GM20431 (cell line): ENCODE data around the gene PACSIN2.

Experiments
- in situ Hi-C: fragments of 300-500 bp; cut with MseI, MboI; formaldehyde crosslinking; loops from one replicate; pipeline ENCODE4 v1.15.0; 2020; ENCODE audit warnings: low sequenced_read_pairs; ENCODE audit not compliant: unreplicated experiment

Gene PACSIN2

DNA sequence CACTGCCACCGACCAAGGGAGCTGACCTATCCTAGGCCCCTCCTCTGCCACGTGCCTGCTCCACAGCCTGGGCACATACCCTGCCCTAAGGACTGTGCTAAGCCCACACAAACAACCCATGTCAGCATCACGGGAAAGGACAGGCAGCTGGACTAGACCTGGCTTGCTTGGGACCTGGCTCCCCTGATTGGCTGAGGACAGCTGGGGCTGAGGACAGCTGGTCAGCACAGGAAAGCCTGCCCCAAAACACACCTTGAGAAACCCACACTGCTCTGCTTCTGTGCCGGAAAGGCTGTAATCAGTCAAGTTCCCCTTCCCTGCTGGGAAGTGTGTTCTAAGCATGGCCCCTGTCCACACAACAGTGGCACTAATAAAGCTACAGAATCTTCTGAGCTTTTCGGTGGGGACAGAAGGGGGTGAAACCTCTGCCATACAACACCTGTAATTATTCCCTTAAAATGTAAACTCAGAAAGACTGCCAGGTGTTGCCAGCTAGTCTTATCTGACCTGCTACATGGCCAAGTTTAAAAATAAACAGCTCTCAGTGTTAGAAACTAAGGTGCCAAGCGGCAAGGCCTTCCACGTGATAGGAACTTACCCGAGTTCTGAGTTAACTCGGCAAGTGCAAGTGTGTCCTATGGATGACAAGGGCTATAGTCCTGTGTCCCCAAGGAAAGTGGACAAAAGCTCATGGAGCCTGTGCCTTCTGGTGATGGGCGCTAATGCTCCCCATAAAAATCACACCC lies 122.2 kb downstream of the PACSIN2 start:
- in situ Hi-C loops: no loop called here

DNA sequence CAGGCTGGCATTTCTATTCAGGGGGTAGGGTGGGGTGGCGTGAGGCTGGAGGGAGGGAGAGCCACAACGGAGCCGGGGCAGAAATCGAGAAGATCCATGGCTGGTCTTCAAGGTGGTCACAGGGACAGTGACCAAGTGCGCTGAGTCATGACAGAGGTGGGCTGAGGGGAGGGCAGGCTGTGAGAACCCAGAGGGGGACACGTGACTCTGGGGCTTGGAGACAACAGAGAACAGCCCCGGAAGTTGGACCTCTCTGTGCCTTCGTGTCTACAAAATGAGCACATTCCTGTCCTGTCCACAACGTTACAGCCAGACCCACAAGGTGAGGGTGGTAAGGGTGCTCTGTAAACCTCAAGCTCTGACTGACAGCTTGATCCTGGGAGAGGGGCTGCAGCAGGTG lies 122.8 kb downstream of the PACSIN2 start:
- in situ Hi-C loops: no loop called here

DNA sequence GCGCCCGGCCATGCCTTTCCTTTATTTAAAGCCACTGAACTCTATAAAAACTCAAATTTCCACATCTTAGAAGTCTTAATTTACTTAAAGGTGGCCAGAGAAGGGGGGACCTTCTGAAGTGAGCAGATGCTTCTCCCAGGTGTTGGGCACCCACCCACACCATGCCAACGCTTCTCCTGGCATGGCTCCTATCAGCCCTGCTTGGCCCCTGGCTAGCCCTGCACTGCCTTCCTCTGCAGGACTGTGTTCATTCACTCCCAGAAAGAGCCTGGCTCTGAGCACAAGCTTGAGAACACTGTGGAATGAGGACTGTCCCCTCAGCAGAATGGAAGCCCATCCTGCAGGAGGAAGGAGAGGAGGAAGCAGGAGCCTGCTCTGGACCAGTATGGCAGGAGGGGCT lies 123.3 kb downstream of the PACSIN2 start:
- in situ Hi-C loops: no loop called here

DNA sequence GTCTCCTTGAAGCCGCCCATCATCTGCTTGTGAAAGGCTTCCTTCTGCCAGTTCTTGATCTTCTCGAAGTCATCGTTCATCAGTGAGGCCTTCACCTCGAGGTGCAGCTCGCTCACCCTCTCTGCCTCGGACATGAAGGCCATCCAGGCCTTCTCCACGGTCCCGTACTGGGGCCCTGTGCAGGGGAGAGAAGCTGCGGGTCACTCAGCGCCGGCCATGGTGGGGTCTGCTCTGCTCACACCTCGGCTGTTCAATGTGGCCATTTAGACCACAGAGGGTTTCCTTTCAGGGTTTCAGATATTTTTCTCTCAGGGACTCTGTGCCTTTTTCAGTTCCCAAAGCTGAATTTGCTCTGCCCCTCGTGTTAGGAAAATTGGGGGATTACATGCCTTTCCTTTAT lies 123.9 kb downstream of the PACSIN2 start:
- in situ Hi-C loops: no loop called here

DNA sequence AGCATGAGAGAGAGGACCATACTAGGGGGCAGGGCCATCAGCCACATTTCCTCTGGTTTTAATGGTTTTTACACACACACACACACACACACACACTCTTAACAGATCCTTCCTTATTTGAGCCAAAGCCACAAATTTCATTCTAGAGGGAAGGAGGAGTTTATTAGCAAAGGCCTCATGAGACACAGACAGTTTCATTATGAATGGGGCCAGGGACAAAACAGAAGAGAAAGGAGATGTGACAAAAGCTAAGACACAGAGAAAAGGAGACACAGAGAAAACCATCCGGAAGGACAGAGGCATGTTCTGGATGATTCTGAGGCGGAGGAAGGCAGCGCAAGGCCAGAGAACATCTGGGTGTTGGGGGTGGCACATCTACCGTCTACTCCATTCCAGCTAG lies 125.6 kb downstream of the PACSIN2 start:
- in situ Hi-C loops: no loop called here

DNA sequence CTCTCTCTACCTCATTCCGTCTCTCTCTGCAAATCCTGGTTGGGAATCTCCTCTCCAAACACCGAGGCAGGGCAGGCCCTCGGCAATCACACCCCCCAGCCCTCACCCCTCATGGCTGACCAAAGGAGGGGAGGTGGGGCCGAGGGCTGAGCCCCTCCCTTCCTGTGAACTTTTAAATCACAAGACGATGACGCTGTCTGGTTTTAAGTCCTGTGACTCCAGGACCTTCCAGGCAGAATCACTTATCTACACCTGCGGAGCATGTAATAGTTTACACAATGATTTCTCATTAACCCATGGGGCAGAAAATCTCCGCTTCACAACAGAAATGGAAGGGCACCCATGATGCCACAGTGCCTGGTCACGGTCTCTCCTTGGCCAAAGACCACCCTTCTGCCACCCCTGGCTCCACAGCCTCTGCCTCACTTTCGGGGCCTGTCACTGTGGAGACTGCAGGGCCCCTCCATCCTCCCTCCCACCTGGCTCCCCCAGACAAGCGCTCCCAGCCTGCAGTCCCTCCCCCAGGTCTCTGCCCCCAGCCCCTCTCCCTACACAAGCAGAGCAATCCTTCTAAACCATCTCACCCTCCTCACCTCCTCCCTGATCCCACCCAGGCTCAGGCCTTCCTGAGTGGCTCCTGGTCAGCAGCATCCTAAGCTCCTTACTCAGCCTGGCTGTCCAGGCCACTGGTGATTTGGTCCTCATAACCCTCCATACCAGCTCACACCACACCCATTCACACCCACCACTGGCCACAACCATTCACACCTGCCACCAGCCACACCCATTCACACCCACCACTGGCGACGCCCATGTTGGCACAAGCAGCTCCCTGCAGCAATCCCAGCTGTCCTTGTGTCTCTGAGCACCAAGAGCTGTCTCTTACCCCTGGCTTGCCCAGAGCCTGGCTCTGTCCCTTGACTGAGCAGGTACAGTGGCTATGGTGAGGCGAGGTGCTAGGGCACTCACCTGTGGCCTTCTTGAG lies 127.1 kb downstream of the PACSIN2 start:
- in situ Hi-C loops: no loop called here

DNA sequence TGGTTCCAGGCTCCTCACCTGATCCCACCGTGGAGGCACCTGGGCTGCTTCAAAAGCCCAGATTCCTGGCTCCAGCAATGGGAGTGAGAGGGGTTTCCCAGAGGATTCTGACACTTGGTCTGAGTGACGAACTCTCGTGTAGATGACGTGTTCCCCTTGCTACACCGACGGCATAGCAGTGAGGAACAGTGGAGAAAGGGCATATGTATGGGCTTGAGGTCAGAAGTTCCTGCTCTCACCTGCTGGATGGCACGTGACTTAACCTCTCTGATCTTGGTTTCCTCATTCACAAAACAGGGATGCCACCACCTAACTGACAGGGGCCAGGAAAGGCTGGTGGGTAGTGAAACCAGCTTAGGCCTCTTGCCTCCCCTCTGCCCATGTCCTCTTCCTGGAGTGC lies 127.8 kb downstream of the PACSIN2 start:
- in situ Hi-C loops: no loop called here

DNA sequence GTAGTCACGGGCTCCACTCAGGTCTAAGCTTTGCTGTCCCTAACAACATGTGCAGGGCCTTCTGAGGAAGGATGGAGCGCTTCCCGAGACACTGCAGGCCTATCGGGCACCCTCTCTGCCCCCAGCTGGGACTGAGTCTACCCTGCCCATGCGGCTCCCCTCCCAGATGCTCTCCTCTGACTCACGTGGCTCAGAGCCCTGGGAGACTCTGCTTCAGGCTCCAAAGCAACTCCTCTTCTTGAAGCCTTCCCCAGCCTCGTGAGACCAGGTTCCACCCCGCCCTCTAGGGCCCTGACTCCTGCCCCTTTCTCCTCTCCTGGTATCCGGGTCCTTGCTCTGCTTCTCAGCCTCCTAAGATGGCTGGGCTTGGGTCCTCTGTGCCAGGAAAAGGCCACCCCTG lies 129.5 kb downstream of the PACSIN2 start:
- in situ Hi-C loops: no loop called here

DNA sequence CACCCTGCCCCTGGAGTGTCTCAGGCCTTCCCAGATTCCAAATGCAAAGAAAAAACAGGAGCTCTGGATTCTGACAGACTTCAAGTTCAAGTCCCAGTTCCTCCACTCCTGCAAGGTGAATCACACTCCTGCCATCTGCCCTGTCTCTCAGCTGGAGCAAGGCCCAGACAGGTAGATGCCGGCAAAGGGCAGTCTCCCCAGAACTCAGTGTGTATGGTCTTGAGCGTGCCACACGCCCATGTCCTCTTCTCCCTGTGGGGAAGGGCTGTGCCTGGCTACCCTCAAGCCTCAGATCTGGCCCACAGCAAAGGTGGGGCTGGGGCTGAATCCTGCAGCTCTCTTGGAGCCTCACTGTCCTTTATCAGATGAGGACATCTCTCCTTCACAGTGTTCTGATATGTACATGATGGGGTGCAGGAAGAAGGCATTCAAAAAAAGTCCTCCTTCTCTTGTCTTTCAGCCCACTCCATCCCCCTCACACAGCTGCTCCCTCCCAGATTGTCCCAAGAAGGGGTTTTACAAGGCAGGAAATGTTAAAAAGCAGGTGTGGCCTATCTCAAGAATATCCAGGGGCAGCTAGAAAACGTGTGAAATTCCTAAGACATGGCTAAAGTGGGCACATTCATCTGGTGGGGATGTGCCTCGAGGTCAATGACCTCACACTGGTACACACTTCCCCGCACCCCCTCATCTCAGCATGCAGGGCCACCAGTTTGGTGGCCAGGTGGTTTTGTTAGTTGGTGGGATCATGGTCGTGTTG lies 130.2 kb downstream of the PACSIN2 start:
- in situ Hi-C loops: no loop called here

DNA sequence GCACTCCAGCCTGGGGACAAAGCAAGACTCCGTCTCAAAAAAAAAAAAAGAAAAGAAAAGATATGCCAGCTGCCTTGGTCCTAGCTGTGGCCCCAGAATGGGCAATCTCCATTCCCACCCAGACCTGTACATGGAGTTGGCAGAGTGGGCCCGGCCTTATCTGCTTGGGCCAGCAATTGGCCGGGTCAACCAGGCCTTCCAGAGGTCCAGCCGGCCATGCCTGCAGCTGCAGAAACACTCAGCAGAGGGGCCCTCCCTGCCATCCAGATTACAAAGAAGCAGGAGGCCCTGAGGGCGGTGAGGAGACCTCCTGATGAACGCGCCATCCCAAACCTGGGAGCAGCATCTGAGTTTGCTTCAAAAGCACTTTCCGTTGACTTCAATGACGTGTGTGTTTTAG lies 131.0 kb downstream of the PACSIN2 start:
- in situ Hi-C loops: no loop called here

DNA sequence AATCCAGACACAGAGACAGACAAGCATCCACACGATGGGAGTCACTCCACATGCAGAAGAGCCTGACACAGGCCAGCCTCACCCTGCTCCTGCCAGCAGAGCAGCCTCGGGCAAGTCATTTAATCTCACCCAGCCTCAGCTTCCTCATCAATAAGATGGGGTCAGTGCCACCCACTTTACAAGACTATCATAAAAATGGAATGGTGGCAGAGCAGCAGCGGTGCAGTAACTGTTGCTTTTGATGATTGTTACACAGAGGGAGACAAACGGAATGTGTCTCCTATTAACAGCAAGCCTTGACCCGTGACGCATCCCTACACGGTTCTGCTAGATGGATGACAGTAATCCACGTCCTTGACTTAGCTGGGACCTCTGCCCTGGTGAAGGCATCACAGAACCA lies 131.8 kb downstream of the PACSIN2 start:
- in situ Hi-C loops: no loop called here

DNA sequence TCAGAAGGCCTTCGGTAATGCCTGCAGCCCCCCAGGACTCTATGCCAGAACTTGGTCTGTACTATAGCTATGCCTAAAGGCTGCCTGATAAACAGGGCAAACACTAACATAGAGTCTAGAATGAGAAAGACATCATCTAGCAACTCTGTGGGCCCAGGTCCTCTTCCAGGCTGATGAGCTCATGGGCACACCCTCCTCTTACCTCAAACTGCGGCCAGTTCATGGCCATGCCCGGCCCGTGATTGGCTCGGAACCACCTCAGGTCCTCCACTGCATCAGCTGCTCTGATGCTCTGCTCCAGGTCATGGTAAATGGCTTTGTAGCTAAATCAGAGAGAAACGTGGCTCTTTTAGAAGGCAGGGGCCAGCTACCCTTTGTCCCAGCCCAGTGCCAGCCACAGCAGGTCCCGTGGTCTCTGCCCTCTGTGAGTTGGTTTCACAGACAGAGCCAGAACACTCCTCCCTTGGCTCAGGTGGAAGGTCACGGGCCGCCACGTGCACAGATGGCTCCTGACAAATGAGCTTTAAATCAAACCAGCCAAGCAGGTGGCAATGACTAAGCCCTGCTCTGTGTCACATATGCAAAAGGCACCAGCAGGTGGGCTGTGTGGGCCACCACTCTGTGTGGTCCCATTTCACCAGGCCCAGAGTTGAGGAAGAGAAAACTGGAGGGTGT lies 132.8 kb downstream of the PACSIN2 start:
- in situ Hi-C loops: no loop called here

DNA sequence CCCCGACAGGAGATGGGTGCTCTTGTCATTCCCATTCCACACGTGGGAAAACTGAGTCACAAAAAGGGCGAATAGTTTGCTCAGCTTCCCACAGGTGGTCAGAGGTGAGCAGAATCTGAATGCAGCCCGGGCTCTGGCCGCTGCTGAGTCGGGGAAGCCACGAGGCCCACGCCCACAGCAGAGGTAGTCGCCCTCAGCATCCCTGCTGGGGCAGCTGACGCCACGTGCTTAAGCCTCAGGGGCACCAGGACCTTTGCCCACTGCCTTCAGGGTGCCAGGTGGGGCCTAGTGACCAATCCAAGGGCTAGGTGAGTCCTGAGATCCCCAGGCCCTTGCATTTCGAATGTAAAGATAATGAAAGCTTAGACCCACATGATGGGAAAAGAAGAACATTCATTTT lies 133.7 kb downstream of the PACSIN2 start:
- in situ Hi-C loops: no loop called here

DNA sequence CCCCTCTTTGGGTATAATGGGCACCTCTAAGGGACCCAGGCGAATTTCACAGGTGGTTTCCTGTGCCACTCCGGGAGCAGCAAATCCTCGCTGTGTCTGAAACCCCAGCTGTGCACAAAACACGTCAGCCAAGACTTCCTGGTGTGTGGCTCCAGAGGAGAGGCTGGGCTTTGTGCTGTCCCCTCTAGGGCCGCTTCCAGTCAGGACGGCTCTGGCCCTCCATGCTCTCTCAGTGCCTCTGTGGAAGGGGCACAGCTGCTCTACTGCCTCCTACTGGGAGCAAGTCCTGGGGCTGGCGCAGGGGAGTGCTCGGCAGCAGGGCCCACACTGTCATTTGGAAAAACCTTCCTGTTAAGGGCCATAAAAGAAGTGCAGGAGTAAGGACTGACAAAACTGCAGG lies 134.1 kb downstream of the PACSIN2 start:
- in situ Hi-C loops: no loop called here

DNA sequence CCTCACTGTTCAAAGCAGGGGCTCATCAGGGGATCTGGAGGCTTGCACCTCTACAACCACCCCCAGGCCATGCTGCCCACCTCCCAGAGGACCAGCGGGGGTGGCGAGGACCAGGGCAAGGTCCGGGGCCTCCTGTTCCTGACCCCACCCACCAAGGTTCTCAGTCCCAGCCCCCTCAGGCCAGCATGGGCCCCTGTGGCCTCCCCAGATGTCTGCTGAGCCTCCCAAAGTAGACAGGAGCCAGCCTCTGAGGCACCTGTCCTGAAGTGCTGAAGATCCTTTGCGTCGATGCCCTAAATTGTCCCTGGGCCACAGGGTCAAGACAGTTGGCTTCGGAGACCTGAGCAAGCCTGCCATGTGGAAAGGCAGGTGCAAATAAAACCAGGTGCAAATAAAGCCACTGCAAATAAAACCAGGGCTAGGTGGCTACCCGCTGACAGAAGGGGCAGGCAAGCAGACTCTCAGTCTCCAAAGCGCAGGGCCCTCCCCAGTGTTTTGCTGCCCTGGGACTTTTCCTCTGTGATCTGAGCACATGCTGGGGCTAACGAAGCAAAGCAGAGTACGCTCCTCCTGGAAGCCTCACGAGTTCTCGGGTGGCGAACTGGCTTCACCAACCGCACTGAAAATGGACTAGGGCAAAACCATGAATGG lies 135.5 kb downstream of the PACSIN2 start:
- in situ Hi-C loops: no loop called here

DNA sequence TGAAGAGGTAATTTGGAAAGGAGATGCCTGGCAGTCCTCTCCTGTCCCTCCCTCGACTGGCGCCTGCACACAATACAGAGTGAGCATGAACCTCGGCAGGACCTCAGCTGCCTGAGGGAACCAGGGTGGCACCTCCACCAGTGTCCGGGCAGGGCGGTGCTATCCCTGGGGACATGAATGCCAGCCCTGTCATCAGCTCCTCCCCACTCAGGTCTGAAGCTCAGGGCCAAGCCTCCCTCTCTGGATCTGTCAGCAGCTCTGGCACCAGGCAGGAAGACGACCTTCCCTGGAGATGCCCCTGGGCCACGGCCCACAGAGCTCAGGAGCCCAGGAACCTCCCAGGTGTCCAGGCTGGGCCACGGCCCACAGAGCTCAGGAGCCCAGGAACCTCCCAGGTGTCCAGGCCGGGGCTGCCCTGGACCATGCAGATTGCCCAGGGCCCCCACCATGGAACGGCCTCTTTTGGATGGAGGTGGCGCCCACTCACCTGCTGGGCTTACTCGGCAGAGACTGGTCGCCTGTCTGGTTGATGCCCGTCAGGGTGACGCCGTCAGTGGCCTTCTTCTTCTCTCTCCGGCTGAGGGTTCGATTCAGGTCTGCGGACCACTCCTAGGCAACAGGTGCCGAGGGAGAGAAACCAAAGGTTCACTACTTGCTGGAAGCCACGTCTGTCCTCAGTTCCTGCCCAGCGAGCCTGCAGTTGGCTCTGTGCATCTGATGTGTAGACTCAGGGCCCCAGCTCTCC lies 136.2 kb downstream of the PACSIN2 start:
- in situ Hi-C loops: no loop called here

DNA sequence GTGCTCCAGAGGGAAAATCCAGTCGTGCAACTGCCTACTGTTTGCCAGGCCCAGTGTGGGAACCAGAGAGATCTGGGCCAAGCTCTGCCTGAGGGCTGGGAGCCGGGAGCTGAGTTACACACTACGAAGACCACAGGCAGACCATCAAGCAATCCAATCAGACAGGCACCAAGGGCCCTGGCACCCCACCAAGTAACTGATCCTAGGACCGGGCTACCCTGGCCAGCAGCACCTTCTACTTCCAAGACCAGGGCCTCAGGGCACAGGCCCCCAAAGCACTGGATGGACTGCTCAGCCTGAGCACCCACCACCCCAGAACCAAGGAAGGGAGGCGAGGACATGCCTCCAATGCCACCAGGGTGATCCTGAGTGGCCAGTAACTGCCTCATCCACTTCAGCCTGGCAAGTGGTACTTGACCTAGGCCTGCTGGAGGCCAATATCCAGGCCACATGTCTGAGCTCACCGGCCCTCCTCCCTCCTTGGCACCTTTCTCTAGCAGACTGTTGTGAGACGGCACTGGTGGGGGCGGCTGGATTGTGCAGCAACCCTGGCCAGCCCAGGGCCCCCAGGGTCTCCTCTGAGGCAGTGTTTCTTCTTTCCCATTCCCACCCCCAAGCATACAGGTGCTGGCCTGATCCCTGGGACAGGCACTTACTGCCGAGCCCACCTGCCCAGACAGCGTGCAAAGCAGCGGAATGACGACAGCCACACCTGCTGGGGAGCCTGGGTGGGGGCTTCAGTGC lies 137.2 kb downstream of the PACSIN2 start:
- in situ Hi-C loops: no loop called here

DNA sequence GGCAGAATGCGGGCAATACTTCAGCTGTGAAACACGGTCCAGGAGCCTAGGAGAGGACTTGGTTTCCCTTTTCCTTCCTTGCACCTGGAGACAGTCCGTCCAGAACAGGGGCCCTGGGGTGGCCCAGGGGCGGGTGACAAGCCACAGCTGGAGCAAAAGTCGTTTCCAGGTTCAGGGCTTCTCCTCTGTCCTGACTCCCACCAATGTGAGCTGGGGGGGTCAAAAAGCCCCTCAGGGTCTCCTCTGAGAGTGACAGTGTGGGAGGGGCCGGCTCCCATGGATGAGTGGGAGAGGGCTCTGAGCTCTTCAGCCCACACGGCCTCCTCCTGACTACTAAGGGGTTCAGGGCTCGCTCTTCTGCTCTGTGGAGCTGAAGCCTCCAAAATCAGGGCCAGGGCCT lies 137.8 kb downstream of the PACSIN2 start:
- in situ Hi-C loops: no loop called here
